Measurements from ENCODE around the gene BLID. TPM values are rescaled to one million over a fixed set of nuclear protein-coding genes. Genes with fewer than 3 reads are reported as not detected.

The BLID gene
- total RNA-seq, 1 experiment from 2014 or later = not detected

DNA sequence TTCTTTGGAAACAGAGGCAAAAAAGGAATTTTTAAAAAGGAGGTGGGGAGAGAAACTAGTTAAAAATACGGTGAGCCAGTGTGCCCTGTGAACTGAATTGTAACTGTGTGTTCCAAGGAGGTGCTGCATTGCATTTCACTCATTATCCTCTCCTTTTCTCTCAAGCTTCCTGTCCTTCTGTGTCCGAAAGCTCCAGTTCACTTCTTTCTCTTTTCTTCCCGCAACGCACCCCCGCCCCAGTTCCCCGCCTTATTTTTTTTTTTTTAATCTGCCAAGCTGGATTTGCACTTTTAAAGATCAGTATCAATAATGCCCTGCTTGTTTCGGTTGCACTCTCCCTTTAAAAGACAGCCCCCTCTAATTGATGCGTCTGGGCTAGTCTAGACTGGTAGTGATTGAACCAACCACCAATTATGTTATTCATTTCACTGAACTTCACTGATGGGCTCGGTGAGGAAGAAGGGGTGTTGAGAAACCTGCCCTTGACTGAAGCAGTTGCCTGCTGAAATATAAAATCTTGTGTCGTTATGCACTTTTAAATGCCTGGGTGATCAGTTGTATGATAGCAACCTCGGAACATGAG lies 18.5 kb downstream of the BLID start:
- H3K27me3 Mint-ChIP-seq (ENCODE audit: low read depth) = peaks cover 23% of the 10 kb centered on the region
- WGBS (ENCODE audit: extremely low coverage, insufficient read length, low lambda C conversion rate) = no CpG with 5 or more reads among the region's 11 CpGs
- Histone ChIP-seq H2BK20ac (ENCODE audit: low read depth, low read length, poor library complexity, severe bottlenecking) (no peak overlapping the region), H3K23ac (ENCODE audit: insufficient read length, low read depth, low read length) (no peak overlapping the region), H4K20me1 (ENCODE audit: control insufficient read depth, insufficient read depth, insufficient read length) (no peaks in the 10 kb centered on the region), H3K14ac (ENCODE audit: insufficient read depth, low read length) (no peak overlapping the region), H3K4me2 (ENCODE audit: insufficient read depth, insufficient read length, low read length) (peak overlapping the region; percentile 24), H2BK15ac (ENCODE audit: low read depth, low read length) (no peak overlapping the region), H3T11ph (ENCODE audit: low read length) (no peak overlapping the region), H3K27ac (ENCODE audit: insufficient read length, low read depth, low read length) (no peak overlapping the region), H2BK5ac (ENCODE audit: insufficient read length, low read length) (no peak overlapping the region), H3K79me1 (ENCODE audit: insufficient read depth, low read depth, low read length, poor library complexity, severe bottlenecking) (no peaks in the 10 kb centered on the region), H3K79me2 (ENCODE audit: insufficient read depth, low read length) (no peaks in the 10 kb centered on the region), H2BK12ac (ENCODE audit: insufficient read length, low read depth, low read length) (no peak overlapping the region), H3K4ac (ENCODE audit: low read depth, low read length) (no peak overlapping the region), H4K91ac (ENCODE audit: insufficient read length, low read depth, low read length) (no peak overlapping the region), H3K9me3 (ENCODE audit: control insufficient read depth, low read depth, low read length) (no peaks in the 10 kb centered on the region), H3K56ac (ENCODE audit: insufficient read length, low read depth, low read length) (no peak overlapping the region), H2BK120ac (ENCODE audit: low read depth, low read length, poor library complexity, severe bottlenecking) (no peak overlapping the region), H4K8ac (replicated peaks; ENCODE audit: insufficient read length, low read depth, low read length) (no peak overlapping the region), H4K5ac (ENCODE audit: insufficient read length, low read depth, low read length) (no peak overlapping the region), H3K18ac (ENCODE audit: insufficient read length, low read depth, low read length) (no peak overlapping the region), H2AK5ac (ENCODE audit: insufficient read length, low read length) (no peak overlapping the region), H2AFZ (ENCODE audit: low read length) (peak overlapping the region; percentile 70), H3K23me2 (ENCODE audit: insufficient read length, low read depth, low read length, poor library complexity, severe bottlenecking) (peaks cover 9% of the 10 kb centered on the region), H3K27me3 (ENCODE audit: insufficient read depth, low read length) (no peaks in the 10 kb centered on the region; the same call in 1 of the 2 replicates), H3K9ac (ENCODE audit: extremely low read depth, insufficient read length, low read length) (no peak overlapping the region), H3K4me1 (ENCODE audit: insufficient read depth, low read length) (peaks cover 2% of the 10 kb centered on the region; the same call in 1 of the 2 replicates)
- H3K9me3 Mint-ChIP-seq = no peaks in the 10 kb centered on the region
- peaks cover 29 to 32% of the 10 kb centered on the region in 2 experiments for H3K4me1 Mint-ChIP-seq
- TF ChIP-seq, protein P1, sequence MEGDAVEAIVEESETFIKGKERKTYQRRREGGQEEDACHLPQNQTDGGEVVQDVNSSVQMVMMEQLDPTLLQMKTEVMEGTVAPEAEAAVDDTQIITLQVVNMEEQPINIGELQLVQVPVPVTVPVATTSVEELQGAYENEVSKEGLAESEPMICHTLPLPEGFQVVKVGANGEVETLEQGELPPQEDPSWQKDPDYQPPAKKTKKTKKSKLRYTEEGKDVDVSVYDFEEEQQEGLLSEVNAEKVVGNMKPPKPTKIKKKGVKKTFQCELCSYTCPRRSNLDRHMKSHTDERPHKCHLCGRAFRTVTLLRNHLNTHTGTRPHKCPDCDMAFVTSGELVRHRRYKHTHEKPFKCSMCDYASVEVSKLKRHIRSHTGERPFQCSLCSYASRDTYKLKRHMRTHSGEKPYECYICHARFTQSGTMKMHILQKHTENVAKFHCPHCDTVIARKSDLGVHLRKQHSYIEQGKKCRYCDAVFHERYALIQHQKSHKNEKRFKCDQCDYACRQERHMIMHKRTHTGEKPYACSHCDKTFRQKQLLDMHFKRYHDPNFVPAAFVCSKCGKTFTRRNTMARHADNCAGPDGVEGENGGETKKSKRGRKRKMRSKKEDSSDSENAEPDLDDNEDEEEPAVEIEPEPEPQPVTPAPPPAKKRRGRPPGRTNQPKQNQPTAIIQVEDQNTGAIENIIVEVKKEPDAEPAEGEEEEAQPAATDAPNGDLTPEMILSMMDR (conservative IDR thresholded peaks at IDR 0.05) = no peak
- no peaks in the 10 kb centered on the region for H3K36me3 Mint-ChIP-seq (ENCODE audit: insufficient read depth in 1 of 3, low read depth in 3 of 3)
- H3K4me3 Mint-ChIP-seq = peak overlapping the region in 1 of 2 experiments; percentile 62; a peak in 4 of 5 replicates
- no peak for DNase-seq
- no peak overlapping the region for H3K27ac Mint-ChIP-seq
